Activated CD8-positive, alpha-beta memory T cell treated with anti-CD3 and anti-CD28 coated beads, Interleukin-2, amount 10 ng/mL, durations not matched to agents 7 days and 5 days (primary cell): Measurements from ENCODE around the gene DYSF. TPM values are rescaled to one million over a fixed set of nuclear protein-coding genes. Genes with fewer than 3 reads are reported as not detected.

Source experiments
- ATAC-seq: fragments of 150-1000 bp; cut with Tn5 transposase; one replicate; pipeline ENCODE4 v1.10.0; 2021; ENCODE audit warnings: moderate library complexity
- CTCF ChIA-PET: fragments of 350-600 bp; sonication (Branson Sonifier 250); formaldehyde crosslinking; loops from one replicate; lab custom pipeline; 2021; ENCODE audit warnings: antibody characterized with exemption; lab: Charles Lee
- DNase-seq: peaks from one replicate; pipeline ENCODE4 v3.0.0-alpha.2; 2020
- H3K27ac Mint-ChIP-seq: one replicate; pipeline ENCODE4 v1.8.0; 2021; ENCODE audit warnings: mild to moderate bottlenecking, mixed read lengths
- H3K27me3 Mint-ChIP-seq: one replicate; pipeline ENCODE4 v1.8.0; 2021; ENCODE audit warnings: mixed read lengths
- H3K36me3 Mint-ChIP-seq: one replicate; pipeline ENCODE4 v1.8.0; 2021; ENCODE audit warnings: mild to moderate bottlenecking, mixed read lengths
- H3K4me1 Mint-ChIP-seq: one replicate; pipeline ENCODE4 v1.8.0; 2021; ENCODE audit warnings: mixed read lengths
- H3K4me3 Mint-ChIP-seq: one replicate; pipeline ENCODE4 v1.8.0; 2021; ENCODE audit warnings: mild to moderate bottlenecking, moderate library complexity, mixed read lengths
- H3K9me3 Mint-ChIP-seq: one replicate; pipeline ENCODE4 v1.8.0; 2022; ENCODE audit warnings: low read depth, mixed read lengths
- total RNA-seq, 2 experiments: library from RNA; stranded (reverse); gene quantifications; one replicate each; pipeline ENCODE4 v1.2.3, GENCODE V29; 2021

The DYSF gene
- total RNA-seq, 2 experiments from 2014 or later = 7.3 to 8.9 TPM

DNA sequence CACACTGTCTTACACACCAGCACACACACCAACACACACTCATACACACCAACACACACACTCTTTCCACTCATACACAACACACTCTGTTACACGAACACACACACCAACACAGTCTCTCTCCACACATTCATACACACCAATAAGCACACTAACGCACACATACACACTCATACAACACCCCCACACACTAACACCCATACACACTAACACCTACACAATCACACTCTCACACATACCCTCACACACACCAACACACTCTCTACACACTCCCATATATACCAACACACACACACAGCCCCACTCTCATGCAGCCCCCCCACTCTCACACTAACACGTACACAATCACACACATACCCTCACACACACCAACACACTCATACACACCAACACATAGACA is 123.8 kb downstream of the DYSF start:
- Mint-ChIP-seq H3K4me1 (no peaks in the 10 kb centered on the region), H3K4me3 (no peak overlapping the region), H3K36me3 (no peaks in the 10 kb centered on the region), H3K27ac (no peak overlapping the region), H3K9me3 (no peaks in the 10 kb centered on the region), H3K27me3 (no peaks in the 10 kb centered on the region)
- no peak for DNase-seq
- CTCF ChIA-PET = no interaction called here
- ATAC-seq = no peak

GRCh38 chr2:71578767-71579342 is 125.5 kb downstream of the DYSF start:
- H3K27me3 Mint-ChIP-seq = no peaks in the 10 kb centered on the region
- no peak overlapping the region for H3K27ac Mint-ChIP-seq
- CTCF ChIA-PET = no interaction called here
- H3K4me3 Mint-ChIP-seq = no peak overlapping the region
- H3K9me3 Mint-ChIP-seq = no peaks in the 10 kb centered on the region
- H3K36me3 Mint-ChIP-seq = no peaks in the 10 kb centered on the region
- ATAC-seq = no peak
- H3K4me1 Mint-ChIP-seq = peaks cover 2% of the 10 kb centered on the region
- no peak for DNase-seq

- no peaks in the 10 kb centered on the region for H3K27me3 Mint-ChIP-seq
- H3K4me3 Mint-ChIP-seq = no peak overlapping the region
- CTCF ChIA-PET = interaction anchor here (1.0 to 1.2 kb wide), 2 partner anchors 14 to 51 kb away, joined by 3 read pairs; no protein-coding TSS in a partner anchor
- H3K9me3 Mint-ChIP-seq = no peaks in the 10 kb centered on the region
- peaks cover 2% of the 10 kb centered on the region for H3K4me1 Mint-ChIP-seq
- no peak overlapping the region for H3K27ac Mint-ChIP-seq
- no peaks in the 10 kb centered on the region for H3K36me3 Mint-ChIP-seq
- DNase-seq (no peak), ATAC-seq (no peak)
Measured at GRCh38 chr2:71581026-71581425, 127.7 kb downstream of the DYSF start.

DNA sequence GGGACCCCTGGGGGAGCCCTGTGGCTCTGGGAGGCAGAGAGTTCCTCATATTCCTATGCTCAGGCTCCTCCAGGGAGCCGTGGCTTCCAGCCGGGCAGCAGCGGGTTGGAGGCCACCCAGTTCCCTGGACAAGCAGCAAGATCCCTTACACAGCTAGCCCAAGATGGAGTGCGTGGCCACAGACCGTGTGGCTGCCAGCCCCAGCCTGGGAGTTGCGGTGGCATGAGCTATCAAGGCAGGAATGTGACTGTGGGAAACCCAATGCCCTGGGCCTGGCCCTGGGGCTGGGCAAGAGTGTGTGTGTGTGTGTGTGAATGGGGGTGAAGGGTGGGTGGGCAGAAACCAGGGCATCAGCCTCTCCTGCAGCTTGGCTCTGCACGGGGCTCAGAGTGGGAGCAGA is 130.5 kb downstream of the DYSF start:
- no peaks in the 10 kb centered on the region for H3K27me3 Mint-ChIP-seq
- no peak overlapping the region for H3K27ac Mint-ChIP-seq
- DNase-seq (no peak), ATAC-seq (no peak)
- H3K9me3 Mint-ChIP-seq = no peaks in the 10 kb centered on the region
- no peaks in the 10 kb centered on the region for H3K36me3 Mint-ChIP-seq
- CTCF ChIA-PET = interaction anchor here (1.4 kb wide), 1 partner anchor 54 kb away, joined by 3 read pairs; no protein-coding TSS in a partner anchor
- H3K4me3 Mint-ChIP-seq = no peak overlapping the region
- peaks cover 2% of the 10 kb centered on the region for H3K4me1 Mint-ChIP-seq

DNA sequence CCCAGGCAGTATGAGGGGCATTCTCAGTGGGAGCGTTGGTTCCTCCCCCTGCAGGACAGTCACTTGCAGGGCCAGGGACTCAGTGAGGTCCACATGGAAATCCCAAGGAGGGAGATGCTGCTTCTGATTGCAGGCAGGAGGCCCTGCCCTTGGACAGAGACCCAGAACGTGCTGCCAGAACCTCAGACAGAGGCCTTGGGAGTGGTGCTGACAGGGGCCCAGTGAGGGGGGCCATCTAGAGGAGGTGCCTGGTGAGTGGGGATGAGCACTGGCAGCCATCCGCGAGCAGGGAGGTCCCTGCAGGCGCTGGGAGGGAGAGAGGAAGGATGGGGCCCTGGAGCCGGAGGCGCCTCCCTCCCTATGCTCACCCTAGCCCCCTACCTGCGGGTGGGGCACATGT is 133.1 kb downstream of the DYSF start:
- no peaks in the 10 kb centered on the region for H3K27me3 Mint-ChIP-seq
- ATAC-seq (no peak), DNase-seq (no peak)
- H3K4me3 Mint-ChIP-seq = no peak overlapping the region
- no peaks in the 10 kb centered on the region for H3K9me3 Mint-ChIP-seq
- H3K4me1 Mint-ChIP-seq = peaks cover 6% of the 10 kb centered on the region
- H3K36me3 Mint-ChIP-seq = no peaks in the 10 kb centered on the region
- CTCF ChIA-PET = no interaction called here
- H3K27ac Mint-ChIP-seq = no peak overlapping the region

GRCh38 chr2:71587509-71588073 is 134.2 kb downstream of the DYSF start:
- CTCF ChIA-PET = no interaction called here
- Mint-ChIP-seq H3K27ac (no peak overlapping the region), H3K27me3 (no peaks in the 10 kb centered on the region), H3K36me3 (no peaks in the 10 kb centered on the region), H3K9me3 (no peaks in the 10 kb centered on the region), H3K4me3 (no peak overlapping the region), H3K4me1 (peaks cover 6% of the 10 kb centered on the region)
- DNase-seq = no peak
- no peak for ATAC-seq

DNA sequence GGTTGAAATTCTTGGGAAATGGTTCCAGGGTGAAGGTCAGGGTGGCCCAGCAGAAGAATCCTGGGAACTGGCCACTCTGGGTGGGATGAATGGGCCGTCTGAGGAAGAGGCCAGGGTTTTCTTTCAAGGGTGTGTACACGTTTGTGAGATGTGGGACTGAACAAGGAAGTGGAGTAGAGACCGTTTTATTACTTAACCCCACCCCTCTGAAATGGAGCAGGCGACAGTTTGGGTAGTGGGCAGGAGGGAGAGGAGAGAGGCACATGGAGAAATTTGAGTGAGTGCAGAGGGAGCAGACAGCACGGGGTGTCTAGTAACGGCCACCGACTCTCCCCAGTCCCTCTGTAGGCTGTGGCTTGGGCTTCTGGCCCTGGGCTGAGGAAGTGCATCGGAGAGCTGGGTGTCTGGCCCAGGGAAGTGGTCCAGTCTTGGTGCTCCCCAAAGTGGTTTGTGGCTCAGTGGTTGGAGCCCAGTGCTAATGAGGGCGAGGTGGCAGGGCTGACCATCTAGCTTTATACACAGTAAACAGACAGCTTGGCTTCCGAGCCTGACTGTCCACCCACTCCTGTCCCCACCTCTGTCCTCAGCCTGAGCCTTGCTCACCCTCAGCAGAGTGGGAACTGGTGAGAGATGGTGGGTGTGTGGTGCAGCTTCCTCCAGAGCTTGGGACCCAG is 135.3 kb downstream of the DYSF start:
- Mint-ChIP-seq H3K27me3 (no peaks in the 10 kb centered on the region), H3K36me3 (no peaks in the 10 kb centered on the region), H3K27ac (no peak overlapping the region), H3K9me3 (no peaks in the 10 kb centered on the region), H3K4me3 (no peak overlapping the region), H3K4me1 (peaks cover 4% of the 10 kb centered on the region)
- ATAC-seq = no peak
- DNase-seq = no peak
- CTCF ChIA-PET = no interaction called here

DNA sequence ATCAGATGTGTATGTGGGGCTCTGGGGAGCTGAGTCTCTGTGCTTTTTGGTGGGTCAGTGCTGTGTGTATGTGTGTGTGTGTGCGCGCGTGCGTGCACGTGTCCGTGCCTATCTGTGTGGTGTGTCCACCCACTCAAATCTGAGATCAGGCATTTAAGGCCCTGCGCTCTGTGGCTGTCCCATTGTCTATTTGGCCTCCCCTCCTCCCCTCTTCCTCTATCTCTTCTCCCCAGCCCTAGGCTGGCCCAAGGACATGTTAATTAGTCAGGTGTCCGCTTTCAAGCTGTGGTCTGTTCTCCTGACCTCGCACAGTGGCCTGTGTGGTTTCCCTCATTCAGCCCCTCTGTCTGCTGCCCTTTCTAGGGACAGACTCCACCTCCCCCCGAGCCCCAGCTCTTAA is 136.4 kb downstream of the DYSF start:
- Mint-ChIP-seq H3K4me3 (no peak overlapping the region), H3K27me3 (no peaks in the 10 kb centered on the region), H3K27ac (no peak overlapping the region), H3K4me1 (peaks cover 4% of the 10 kb centered on the region), H3K36me3 (no peaks in the 10 kb centered on the region), H3K9me3 (no peaks in the 10 kb centered on the region)
- no peak for DNase-seq
- ATAC-seq = no peak
- CTCF ChIA-PET = no interaction called here

DNA sequence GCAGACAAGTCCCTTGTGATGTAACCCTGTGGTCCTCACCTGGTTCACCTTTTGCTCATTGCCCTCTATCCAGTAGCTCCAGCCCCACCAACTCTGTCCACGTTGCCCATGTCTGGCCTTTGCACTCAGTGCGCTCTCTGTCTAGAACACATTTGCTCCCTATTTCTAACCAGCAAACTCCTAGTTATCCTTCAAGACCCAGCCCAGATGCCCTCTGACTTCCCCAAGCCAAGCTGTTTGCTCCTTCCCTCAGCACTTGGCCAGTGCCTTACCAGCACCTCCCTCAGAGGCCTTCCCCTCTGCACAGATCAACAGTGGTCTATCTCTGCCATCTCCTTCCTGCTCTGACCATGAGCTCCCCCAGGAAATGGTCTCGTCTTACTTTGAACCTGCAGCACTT is 137.7 kb downstream of the DYSF start:
- peaks cover 4% of the 10 kb centered on the region for H3K4me1 Mint-ChIP-seq
- no peaks in the 10 kb centered on the region for H3K27me3 Mint-ChIP-seq
- CTCF ChIA-PET = interaction anchor here (1.0 kb wide), 1 partner anchor 39 kb away, joined by 3 read pairs; no protein-coding TSS in a partner anchor

GRCh38 chr2:71592181-71592711 is 138.9 kb downstream of the DYSF start:
- Mint-ChIP-seq H3K9me3 (no peaks in the 10 kb centered on the region), H3K36me3 (no peaks in the 10 kb centered on the region), H3K4me1 (peaks cover 4% of the 10 kb centered on the region), H3K27me3 (no peaks in the 10 kb centered on the region), H3K27ac (no peak overlapping the region), H3K4me3 (no peak overlapping the region)
- CTCF ChIA-PET = no interaction called here
- ATAC-seq = no peak
- no peak for DNase-seq

More for the DNA sequence above, 137.7 kb downstream of the DYSF start:
- no peak for DNase-seq
- ATAC-seq = no peak
- H3K4me3 Mint-ChIP-seq = no peak overlapping the region
- no peaks in the 10 kb centered on the region for H3K36me3 Mint-ChIP-seq
- H3K9me3 Mint-ChIP-seq = no peaks in the 10 kb centered on the region
- H3K27ac Mint-ChIP-seq = no peak overlapping the region

- ATAC-seq (no peak), DNase-seq (no peak)
- peaks cover 4% of the 10 kb centered on the region for H3K4me1 Mint-ChIP-seq
- H3K4me3 Mint-ChIP-seq = no peak overlapping the region
- no peaks in the 10 kb centered on the region for H3K9me3 Mint-ChIP-seq
- CTCF ChIA-PET = interaction anchor here (1.0 kb wide), 1 partner anchor 14 kb away, joined by 3 read pairs; no protein-coding TSS in a partner anchor
- H3K36me3 Mint-ChIP-seq = no peaks in the 10 kb centered on the region
- no peak overlapping the region for H3K27ac Mint-ChIP-seq
- H3K27me3 Mint-ChIP-seq = no peaks in the 10 kb centered on the region
Measured at GRCh38 chr2:71595569-71595968, 142.2 kb downstream of the DYSF start.

DNA sequence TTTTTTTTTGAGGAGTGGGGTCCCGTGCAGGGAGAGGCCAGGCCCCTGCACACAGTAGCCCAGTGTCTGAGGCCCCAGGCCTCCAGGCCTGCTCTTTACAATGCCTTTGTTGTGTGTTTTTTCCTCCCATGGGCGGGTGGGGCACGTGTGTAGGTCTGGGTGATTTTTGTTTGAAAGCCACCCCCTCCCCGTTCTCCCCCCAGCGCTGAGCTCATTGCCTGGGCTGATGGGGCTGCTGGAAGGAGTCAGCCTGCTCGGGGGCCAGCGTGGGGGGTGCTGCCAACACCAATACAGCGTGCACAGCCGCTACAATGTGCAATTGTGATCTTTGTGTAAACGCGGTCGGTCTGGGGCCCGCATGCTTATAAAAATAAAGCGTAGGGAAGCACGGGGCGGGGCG is 142.7 kb downstream of the DYSF start:
- CTCF ChIA-PET = no interaction called here
- ATAC-seq = no peak
- no peaks in the 10 kb centered on the region for H3K36me3 Mint-ChIP-seq
- no peaks in the 10 kb centered on the region for H3K27me3 Mint-ChIP-seq
- no peaks in the 10 kb centered on the region for H3K9me3 Mint-ChIP-seq
- no peak overlapping the region for H3K27ac Mint-ChIP-seq
- no peak overlapping the region for H3K4me3 Mint-ChIP-seq
- no peak for DNase-seq
- H3K4me1 Mint-ChIP-seq = peaks cover 4% of the 10 kb centered on the region

DNA sequence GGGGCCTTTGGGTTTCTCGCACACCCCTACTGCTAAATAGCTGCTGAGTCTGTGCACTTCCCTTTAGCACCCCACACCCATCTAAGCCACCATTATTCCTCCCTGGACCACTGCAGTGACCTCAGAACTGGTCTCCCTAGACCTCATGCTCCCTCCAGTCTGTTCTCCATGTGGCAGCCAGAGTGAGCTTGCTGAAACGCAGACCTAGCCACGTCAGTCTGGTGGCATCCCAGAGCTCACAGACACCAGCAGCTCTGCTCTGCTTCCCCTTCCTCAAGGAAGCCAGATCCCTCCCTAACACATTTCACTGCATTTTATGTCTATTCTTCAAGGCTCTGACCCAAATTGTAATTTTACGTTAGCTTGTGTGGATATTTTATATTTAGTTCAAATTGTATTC is 144.4 kb downstream of the DYSF start:
- ATAC-seq (no peak), DNase-seq (no peak)
- Mint-ChIP-seq H3K9me3 (no peaks in the 10 kb centered on the region), H3K4me1 (peaks cover 10% of the 10 kb centered on the region), H3K4me3 (no peak overlapping the region), H3K27ac (no peak overlapping the region), H3K36me3 (no peaks in the 10 kb centered on the region), H3K27me3 (no peaks in the 10 kb centered on the region)
- CTCF ChIA-PET = interaction anchor here (1.0 kb wide), 1 partner anchor 12 kb away, joined by 3 read pairs; no protein-coding TSS in a partner anchor

DNA sequence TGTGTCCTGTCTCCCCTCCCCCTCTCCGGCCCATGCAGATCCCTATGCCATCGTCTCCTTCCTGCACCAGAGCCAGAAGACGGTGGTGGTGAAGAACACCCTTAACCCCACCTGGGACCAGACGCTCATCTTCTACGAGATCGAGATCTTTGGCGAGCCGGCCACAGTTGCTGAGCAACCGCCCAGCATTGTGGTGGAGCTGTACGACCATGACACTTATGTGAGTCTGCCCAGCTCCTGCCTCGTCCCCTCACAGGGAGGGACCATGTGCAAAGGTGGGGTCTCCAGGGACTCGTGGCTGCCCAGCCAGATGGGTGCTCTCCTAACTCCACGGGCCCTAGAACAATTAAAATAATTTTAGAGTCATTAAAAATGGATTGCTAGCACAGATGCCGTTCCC is 145.2 kb downstream of the DYSF start:
- Mint-ChIP-seq H3K36me3 (no peaks in the 10 kb centered on the region), H3K4me3 (no peak overlapping the region), H3K27me3 (no peaks in the 10 kb centered on the region), H3K4me1 (peaks cover 17% of the 10 kb centered on the region), H3K27ac (no peak overlapping the region), H3K9me3 (no peaks in the 10 kb centered on the region)
- CTCF ChIA-PET = interaction anchor here (1.0 kb wide), 1 partner anchor 11 kb away, joined by 3 read pairs; no protein-coding TSS in a partner anchor
- ATAC-seq = no peak
- no peak for DNase-seq
